B cell (primary cell): ENCODE measurements around the gene ISG15.

Source experiments
- EZH2 ChIP-seq: IDR thresholded peaks from 2 replicates; pipeline ENCODE4 v1.6.1; 2012; ENCODE audit warnings: borderline replicate concordance, low read depth, mild to moderate bottlenecking, moderate library complexity, low read length; ENCODE audit not compliant: insufficient read depth, poor library complexity, severe bottlenecking
- TF ChIP-seq, protein P1 (sequence below): fragments of 200-600 bp; IDR thresholded peaks from one replicate; pipeline ENCODE4 v1.8.0; 2022; ENCODE audit warnings: antibody characterized with exemption, mild to moderate bottlenecking

DNA sequence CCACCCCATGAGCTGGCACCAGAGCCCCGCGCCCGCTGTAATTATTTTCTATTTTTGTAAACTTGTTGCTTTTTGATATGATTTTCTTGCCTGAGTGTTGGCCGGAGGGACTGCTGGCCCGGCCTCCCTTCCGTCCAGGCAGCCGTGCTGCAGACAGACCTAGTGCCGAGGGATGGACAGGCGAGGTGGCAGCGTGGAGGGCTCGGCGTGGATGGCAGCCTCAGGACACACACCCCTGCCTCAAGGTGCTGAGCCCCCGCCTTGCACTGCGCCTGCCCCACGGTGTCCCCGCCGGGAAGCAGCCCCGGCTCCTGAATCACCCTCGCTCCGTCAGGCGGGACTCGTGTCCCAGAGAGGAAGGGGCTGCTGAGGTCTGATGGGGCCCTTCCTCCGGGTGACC, 41.7 kb downstream of the ISG15 start:
- TF ChIP-seq, protein P1, sequence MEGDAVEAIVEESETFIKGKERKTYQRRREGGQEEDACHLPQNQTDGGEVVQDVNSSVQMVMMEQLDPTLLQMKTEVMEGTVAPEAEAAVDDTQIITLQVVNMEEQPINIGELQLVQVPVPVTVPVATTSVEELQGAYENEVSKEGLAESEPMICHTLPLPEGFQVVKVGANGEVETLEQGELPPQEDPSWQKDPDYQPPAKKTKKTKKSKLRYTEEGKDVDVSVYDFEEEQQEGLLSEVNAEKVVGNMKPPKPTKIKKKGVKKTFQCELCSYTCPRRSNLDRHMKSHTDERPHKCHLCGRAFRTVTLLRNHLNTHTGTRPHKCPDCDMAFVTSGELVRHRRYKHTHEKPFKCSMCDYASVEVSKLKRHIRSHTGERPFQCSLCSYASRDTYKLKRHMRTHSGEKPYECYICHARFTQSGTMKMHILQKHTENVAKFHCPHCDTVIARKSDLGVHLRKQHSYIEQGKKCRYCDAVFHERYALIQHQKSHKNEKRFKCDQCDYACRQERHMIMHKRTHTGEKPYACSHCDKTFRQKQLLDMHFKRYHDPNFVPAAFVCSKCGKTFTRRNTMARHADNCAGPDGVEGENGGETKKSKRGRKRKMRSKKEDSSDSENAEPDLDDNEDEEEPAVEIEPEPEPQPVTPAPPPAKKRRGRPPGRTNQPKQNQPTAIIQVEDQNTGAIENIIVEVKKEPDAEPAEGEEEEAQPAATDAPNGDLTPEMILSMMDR = no peak
- no peak for TF ChIP-seq EZH2
